GM19395 (cell line): ENCODE data around the gene AGBL4.
A peak's percentile ranks its signal among the peaks of the same experiment; 100 is the strongest.
"Not testable (repeated sequence)": the region's sequence is repeated elsewhere in the genome, so short reads cannot be mapped to it uniquely, and the experiment has no call there.

Source experiments
- ATAC-seq: cut with Tn5 transposase; IDR thresholded peaks from one replicate; pipeline ENCODE4 v1.9.1; 2021; ENCODE audit warnings: mild to moderate bottlenecking, moderate library complexity; ENCODE audit not compliant: unreplicated experiment

AGBL4 gene

DNA sequence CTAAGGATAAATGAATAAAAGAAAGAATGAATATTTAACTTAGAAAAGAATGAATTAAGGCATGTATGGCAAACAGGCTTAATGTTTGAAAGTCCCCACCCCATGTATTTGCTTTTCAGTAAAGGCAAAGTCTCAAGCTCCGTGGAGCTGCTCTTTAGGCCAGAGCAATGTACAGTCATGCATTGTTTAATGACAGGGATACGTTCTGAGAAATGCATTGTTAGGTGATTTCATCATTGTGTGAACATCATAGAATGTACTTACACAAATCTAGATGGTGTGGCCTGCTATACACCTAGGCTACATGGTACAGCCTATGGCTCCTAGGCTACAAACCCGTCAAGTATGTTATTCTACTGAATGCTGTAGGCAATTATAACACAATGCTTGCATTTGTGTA lies 1500.2 kb downstream of the AGBL4 start:
- no peak for ATAC-seq

GRCh38 chr1:48519896-48520295 lies 1503.9 kb downstream of the AGBL4 start:
- ATAC-seq: not testable (repeated sequence)

DNA sequence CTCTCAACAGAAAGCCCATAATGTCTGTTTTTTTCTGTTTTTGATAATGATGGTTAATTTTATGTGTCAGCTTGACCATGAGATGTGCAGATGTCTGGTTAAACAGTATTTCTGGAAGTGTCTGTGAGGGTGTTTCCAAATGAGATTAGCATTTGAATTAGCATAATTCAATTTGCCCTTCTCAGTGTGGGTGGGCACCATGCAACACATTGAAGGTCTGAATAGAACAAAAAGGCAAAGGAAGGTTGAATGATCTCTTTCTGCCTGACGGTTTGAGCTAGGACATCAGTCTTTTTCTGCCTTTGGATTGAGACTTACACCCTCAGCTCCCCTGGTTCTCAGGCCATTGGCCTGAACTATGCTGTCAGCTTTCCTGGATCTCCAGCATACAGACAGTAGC lies 1516.9 kb downstream of the AGBL4 start:
- ATAC-seq: no peak

DNA sequence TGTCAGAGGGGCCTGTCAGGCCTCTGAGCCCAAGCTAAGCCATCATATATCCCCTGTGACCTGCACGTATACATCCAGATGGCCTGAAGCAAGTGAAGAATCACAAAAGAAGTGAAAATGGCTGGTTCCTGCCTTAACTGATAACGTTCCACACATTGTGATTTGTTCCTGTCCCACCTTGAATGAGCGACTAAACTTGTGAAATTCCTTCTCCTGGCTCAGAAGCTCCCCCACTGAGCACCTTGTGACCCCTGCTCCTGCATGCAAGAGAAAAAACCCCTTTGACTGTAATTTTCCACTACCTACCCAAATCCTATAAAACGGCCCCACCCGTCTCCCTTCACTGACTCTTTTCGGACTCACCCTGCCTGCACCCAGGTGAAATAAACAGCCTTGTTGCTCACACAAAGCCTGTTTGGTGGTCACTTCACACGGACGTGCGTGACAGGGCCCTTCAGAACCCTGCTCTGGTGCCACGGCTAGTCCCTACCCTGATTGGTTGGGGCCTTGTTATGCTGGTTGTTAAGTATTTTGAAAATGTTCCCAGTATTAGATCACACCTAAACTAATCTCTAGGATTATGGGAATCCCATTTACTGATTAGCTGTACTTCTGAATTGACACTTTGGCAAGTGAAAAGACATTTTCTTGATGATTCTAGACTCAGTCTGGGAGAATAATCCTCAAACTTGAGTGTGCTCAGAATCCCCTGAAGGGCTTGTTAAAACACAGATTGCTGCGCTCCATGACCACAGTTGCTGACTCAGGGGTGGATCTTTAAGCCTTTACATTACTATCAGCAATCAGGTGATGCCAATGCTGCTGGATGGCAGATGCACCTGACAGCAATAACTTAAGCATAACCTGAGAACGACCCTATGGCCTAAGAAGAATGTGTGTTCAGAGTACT lies 1523.0 kb downstream of the AGBL4 start:
- no peak for ATAC-seq

DNA sequence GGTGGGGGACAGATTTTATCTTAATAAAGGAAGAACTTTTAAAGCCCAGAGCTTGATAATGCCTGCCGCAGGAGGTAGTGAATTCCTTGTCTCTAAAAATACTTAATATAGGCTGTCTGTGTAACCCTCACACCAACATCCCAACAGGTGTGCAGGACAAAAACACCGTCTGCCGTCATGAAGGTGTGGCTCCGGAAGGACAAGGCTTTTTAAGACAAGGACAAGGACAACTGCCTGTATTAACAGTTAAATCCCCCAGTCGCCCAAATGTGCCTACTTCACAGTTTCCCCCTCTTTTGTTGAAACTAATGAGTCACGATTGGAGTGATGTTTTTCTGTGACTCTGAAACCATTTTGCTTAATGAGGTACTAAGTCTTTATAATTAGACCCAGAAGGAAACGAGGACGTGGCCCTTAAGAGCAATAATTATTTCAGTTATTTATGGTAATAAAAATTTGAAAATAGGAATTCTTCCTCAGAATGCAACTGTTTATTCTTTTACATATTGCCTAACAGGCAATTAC lies 1524.5 kb downstream of the AGBL4 start:
- ATAC-seq: no peak

DNA sequence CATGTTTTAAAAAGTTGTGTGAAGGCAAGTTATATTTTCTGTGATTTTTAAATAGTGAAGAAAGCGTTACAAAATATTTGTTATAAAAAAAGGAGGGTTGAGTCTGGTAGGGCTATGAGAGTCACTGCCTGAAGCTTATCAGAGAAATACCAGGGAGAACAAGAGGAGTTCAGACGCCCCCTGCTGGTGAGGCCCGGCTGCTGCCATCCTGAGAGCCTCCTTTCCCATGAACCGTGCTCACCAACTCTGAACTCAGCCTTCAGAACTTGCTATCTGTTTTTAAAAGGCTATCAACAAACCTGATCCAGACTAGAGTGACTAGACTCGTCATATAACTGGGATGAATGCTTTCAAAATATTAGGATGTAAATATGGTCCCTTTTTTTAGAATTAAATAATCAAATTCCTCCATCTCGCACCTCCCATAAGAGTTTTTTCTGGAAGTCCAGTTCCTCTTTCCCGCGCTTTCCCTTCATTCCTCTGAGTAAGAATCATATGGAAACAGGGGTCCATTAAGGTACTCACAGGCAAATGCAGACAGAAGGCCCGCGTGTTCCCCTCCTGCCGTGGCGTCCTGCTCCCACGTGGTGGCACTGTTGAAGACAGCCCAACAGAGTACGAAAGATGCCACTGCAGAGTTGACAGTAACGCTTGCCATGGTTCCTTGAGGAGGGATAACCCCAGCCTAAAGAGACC lies 1525.5 kb downstream of the AGBL4 start:
- ATAC-seq: peak; percentile 96

GRCh38 chr1:48495911-48496310 lies 1527.8 kb downstream of the AGBL4 start:
- ATAC-seq: no peak

GRCh38 chr1:48495166-48495565 lies 1528.6 kb downstream of the AGBL4 start:
- no peak for ATAC-seq

DNA sequence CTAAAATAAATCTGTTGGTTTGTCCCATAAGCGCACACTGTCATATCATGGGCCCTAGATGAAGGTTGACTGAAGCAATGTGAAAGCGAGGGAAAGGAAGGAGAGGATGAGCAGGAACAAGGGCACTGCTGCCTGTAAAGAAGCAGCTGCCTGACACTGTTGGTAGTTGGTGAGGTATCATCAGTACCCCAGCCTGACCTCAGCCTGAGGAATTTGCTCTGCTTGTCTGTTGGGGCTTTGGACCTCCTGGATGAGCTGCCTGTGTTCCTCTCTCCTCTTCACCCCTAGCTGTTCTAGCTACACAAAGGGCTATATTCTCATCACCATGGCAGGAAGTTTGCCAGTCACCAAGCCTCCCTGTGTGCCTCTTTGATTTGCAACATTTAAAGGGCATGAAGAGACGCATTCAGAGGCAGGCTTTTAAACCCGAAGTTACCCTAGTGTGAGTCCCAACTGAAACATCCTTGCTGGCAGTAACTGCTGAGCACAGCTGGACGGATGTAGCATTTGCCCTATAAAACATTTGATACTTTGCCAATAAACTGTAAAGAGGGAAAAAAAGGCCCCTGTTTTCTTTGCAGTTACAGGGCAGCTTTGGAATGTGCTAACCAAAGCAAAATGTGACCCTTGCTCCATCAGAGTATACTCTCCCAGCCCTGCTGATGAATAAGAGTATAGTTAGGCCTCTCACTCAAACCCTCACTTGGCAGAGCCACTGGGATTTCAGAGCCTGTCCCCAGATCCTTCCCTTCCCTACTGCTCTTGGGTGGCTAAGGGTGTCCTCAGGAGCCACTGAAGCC lies 1529.6 kb downstream of the AGBL4 start:
- no peak for ATAC-seq

DNA sequence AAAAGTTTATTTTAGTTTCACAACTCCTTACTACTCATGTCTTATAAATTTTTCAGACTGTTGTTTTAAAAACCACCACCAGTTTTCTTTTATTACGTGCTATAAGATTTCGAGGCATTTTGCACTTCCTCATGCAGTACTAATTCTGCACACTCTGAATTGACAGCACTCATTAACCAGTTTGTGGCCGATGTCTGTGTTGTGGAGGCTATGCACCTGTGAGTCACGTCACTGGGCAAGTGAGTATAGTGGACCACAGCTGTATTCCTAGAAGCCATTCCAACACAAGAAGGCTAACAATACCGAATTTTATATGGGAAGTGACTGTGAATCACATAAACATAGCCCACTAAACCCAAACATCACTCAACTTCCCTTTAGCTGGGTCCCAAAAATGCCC lies 1530.7 kb downstream of the AGBL4 start:
- no peak for ATAC-seq

- ATAC-seq: no peak
Measured at GRCh38 chr1:48492392-48492791, 1531.4 kb downstream of the AGBL4 start.

DNA sequence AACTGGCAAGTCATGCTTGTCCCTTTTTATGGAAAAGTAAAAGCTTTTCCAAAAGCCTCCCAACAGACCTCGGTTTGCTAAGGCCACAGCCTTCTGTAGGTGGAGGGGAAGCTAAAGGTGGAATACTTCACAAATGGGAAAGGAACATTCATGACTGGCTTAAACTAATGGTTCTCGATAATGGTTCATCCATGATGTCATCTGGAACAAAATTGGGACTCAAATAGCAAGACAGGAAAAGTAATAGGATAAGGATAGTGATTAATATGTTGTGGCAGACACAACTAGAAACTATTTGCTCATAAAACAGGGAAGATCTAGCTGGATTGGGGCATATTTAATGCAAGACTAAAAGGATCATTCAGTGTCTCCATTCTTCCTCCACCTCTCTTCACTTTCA lies 1535.0 kb downstream of the AGBL4 start:
- no peak for ATAC-seq
